Endodermal cell (in vitro differentiated cells): ENCODE results near the gene MYOM1. TPM values are rescaled to one million over a fixed set of nuclear protein-coding genes. Genes with fewer than 3 reads are reported as not detected.
"Not testable (repeated sequence)": the region's sequence is repeated elsewhere in the genome, so short reads cannot be mapped to it uniquely, and the experiment has no call there.

Experiments
- DNase-seq: peaks from one replicate; pipeline ENCODE4 v3.0.0-alpha.2; 2017
- H3K27ac ChIP-seq: 2 replicates; pipeline ENCODE4 v1.5.1; 2013; ENCODE audit warnings: mild to moderate bottlenecking, low read depth, low read length, moderate library complexity
- H3K27me3 ChIP-seq: 2 replicates; pipeline ENCODE4 v1.6.1; 2013; ENCODE audit warnings: mild to moderate bottlenecking, low read length, moderate library complexity; ENCODE audit not compliant: insufficient read depth, control insufficient read depth, poor library complexity, severe bottlenecking
- H3K36me3 ChIP-seq: 2 replicates; pipeline ENCODE4 v1.7.0; 2013; ENCODE audit warnings: mild to moderate bottlenecking, low read length, moderate library complexity; ENCODE audit not compliant: control insufficient read depth, insufficient read depth
- H3K4me1 ChIP-seq: one replicate; pipeline ENCODE4 v1.7.0; 2013; ENCODE audit warnings: low read length; ENCODE audit not compliant: control insufficient read depth, insufficient read depth
- H3K4me3 ChIP-seq: 2 replicates; pipeline ENCODE4 v1.5.1; 2013; ENCODE audit warnings: mild to moderate bottlenecking, low read length, moderate library complexity
- H3K9ac ChIP-seq: 2 replicates; pipeline ENCODE4 v1.6.1; 2013; ENCODE audit warnings: mild to moderate bottlenecking, low read length, moderate library complexity; ENCODE audit not compliant: poor library complexity, severe bottlenecking; ENCODE audit errors: extremely low read depth
- H3K9me3 ChIP-seq: 2 replicates; pipeline ENCODE4 v1.6.1; 2013; ENCODE audit warnings: mild to moderate bottlenecking, low read length, moderate library complexity; ENCODE audit not compliant: control insufficient read depth
- H3K27ac Mint-ChIP-seq: 2 replicates; pipeline ENCODE4 v1.8.0; 2020; ENCODE audit warnings: mixed read lengths
- H3K27me3 Mint-ChIP-seq: 2 replicates; pipeline ENCODE4 v1.8.0; 2021; ENCODE audit warnings: mild to moderate bottlenecking, mixed read lengths; ENCODE audit not compliant: insufficient read depth
- H3K36me3 Mint-ChIP-seq: 2 replicates; pipeline ENCODE4 v1.8.0; 2020; ENCODE audit warnings: low read depth, mixed read lengths
- H3K4me1 Mint-ChIP-seq: 2 replicates; pipeline ENCODE4 v1.8.0; 2020; ENCODE audit warnings: mixed read lengths
- H3K4me3 Mint-ChIP-seq: 2 replicates; pipeline ENCODE4 v1.8.0; 2020; ENCODE audit warnings: mild to moderate bottlenecking, moderate library complexity, mixed read lengths
- H3K9me3 Mint-ChIP-seq: 2 replicates; pipeline ENCODE4 v1.8.0; 2020; ENCODE audit warnings: mild to moderate bottlenecking, mixed read lengths
- CTCF ChIP-seq: fragments of 200-600 bp; sonication (generic); conservative IDR thresholded peaks from 2 replicates; pipeline ENCODE4 v1.5.0; 2021; ENCODE audit warnings: antibody characterized with exemption, mild to moderate bottlenecking
- WGBS, 2 experiments: methylation state at CpG; one replicate each; pipeline versions ENCODE4 v1.1.5 to v1.1.7; 2013; ENCODE audit warnings: missing lambda C conversion rate in 2 of 2, mixed read lengths in 1 of 2; ENCODE audit not compliant: insufficient coverage in 1 of 2, insufficient read length in 1 of 2; 5-methylcytosine and 5-hydroxymethylcytosine counted together
- total RNA-seq, 2 donors: library from RNA; stranded (reverse); fragmentation: NEBNext Ultra II Directional in 1 of 2; extraction: Animal tissue kit (Norgen Biotek cat#: 25700) in 1 of 2; gene quantifications; 2 replicates in 1 of 2; 3 replicates in 1 of 2; pipeline ENCODE4 v1.2.1, GENCODE V29; 2021

Gene MYOM1
- total RNA-seq, 2 donors from 2014 or later: 0.49 to 0.88 TPM

- Histone ChIP-seq H3K27me3 (no peaks in the 10 kb centered on the region), H3K36me3 (no peaks in the 10 kb centered on the region), H3K9me3 (no peaks in the 10 kb centered on the region), H3K9ac (no peak overlapping the region), H3K4me3 (no peak overlapping the region), H3K4me1 (no peaks in the 10 kb centered on the region), H3K27ac (no peak overlapping the region)
- no peak for TF ChIP-seq CTCF
- DNase-seq: no peak
- Mint-ChIP-seq H3K36me3 (no peaks in the 10 kb centered on the region), H3K4me1 (peaks cover 14% of the 10 kb centered on the region), H3K27ac (no peak overlapping the region), H3K4me3 (no peak overlapping the region), H3K9me3 (no peaks in the 10 kb centered on the region), H3K27me3 (no peaks in the 10 kb centered on the region)
- 96% methylated on average over 3 to 4 of the region's 4 CpGs for WGBS, 2 experiments
Observed at GRCh38 chr18:3079653-3080052, 140.1 kb downstream of the MYOM1 start.

GRCh38 chr18:3075491-3075890 is 144.3 kb downstream of the MYOM1 start:
- DNase-seq: no peak
- no peaks in the 10 kb centered on the region for H3K9me3 ChIP-seq
- TF ChIP-seq CTCF: no peak
- no peaks in the 10 kb centered on the region for H3K27me3 ChIP-seq
- Mint-ChIP-seq H3K4me1 (peaks cover 7% of the 10 kb centered on the region), H3K27ac (no peak overlapping the region), H3K4me3 (no peak overlapping the region), H3K36me3 (no peaks in the 10 kb centered on the region), H3K9me3 (no peaks in the 10 kb centered on the region), H3K27me3 (no peaks in the 10 kb centered on the region)
- H3K27ac ChIP-seq: peak overlapping the region; percentile 47
- H3K36me3 ChIP-seq: no peaks in the 10 kb centered on the region
- 62 to 70% methylated on average over 7 to 9 of the region's 9 CpGs for WGBS, 2 experiments
- H3K4me1 ChIP-seq: no peaks in the 10 kb centered on the region
- H3K4me3 ChIP-seq: no peak overlapping the region
- H3K9ac ChIP-seq: no peak overlapping the region

- no peak overlapping the region for H3K27ac ChIP-seq
- H3K4me1 ChIP-seq: no peaks in the 10 kb centered on the region
- H3K36me3 ChIP-seq: no peaks in the 10 kb centered on the region
- Mint-ChIP-seq H3K4me1 (peaks cover 7% of the 10 kb centered on the region), H3K36me3 (no peaks in the 10 kb centered on the region), H3K27ac (no peak overlapping the region), H3K9me3 (no peaks in the 10 kb centered on the region), H3K27me3 (no peaks in the 10 kb centered on the region), H3K4me3 (no peak overlapping the region)
- no peak for DNase-seq
- no peaks in the 10 kb centered on the region for H3K9me3 ChIP-seq
- no peak overlapping the region for H3K9ac ChIP-seq
- H3K27me3 ChIP-seq: no peaks in the 10 kb centered on the region
- H3K4me3 ChIP-seq: no peak overlapping the region
- no peak for TF ChIP-seq CTCF
Observed at GRCh38 chr18:3074087-3074486, 145.7 kb downstream of the MYOM1 start.

GRCh38 chr18:3073353-3073752 is 146.4 kb downstream of the MYOM1 start:
- H3K9ac ChIP-seq, DNase-seq, H3K4me3 ChIP-seq, H3K4me1 ChIP-seq, H3K4me1 Mint-ChIP-seq, H3K36me3 Mint-ChIP-seq, H3K9me3 ChIP-seq, H3K27ac Mint-ChIP-seq, H3K27ac ChIP-seq, H3K36me3 ChIP-seq, H3K9me3 Mint-ChIP-seq, H3K4me3 Mint-ChIP-seq, H3K27me3 ChIP-seq, H3K27me3 Mint-ChIP-seq: not testable (repeated sequence)
- WGBS, 2 experiments: 90 to 95% methylated on average over 3 of the region's 3 CpGs
